Measurements from ENCODE around the gene KLRF1.

Gene KLRF1

DNA sequence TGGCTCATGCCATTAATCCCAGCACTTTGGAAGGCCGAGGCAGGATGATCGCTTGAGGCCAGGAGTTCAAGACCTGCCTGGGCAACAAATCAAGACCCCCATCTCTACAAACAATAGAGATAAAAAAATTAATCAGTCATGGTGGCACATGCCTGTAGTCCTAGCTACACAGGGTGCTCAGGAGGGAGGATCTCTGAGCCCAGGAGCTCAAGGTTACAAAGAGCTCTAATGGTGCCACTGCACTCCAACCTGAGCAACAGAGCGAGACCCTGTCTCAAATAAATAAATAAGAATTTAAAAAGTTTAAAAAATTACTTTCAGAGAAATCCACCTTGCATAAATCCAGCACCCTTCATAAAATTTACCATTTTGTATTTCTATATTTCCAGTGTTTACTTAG lies 2.2 kb downstream of the KLRF1 start:
- Histone ChIP-seq H3K27ac (replicated peaks) (no peak overlapping the region), H3K4me3 (replicated peaks; ENCODE audit: insufficient read depth, low read length) (no peak overlapping the region), H3K27me3 (ENCODE audit: insufficient read depth, poor library complexity, severe bottlenecking) (no peaks in the 10 kb centered on the region)
- DNase-seq (ENCODE audit: low read depth in 1 of 2, low spot score in 1 of 2) = no peak
- TF ChIP-seq GABPA (IDR thresholded peaks at IDR 0.05; ENCODE audit: low read depth) = no peak
- no peak for TF ChIP-seq POLR2AphosphoS5 (IDR thresholded peaks at IDR 0.05; ENCODE audit: low read depth)
- no peak for TF ChIP-seq SPI1 (IDR thresholded peaks at IDR 0.05; ENCODE audit: borderline replicate concordance, low read depth)
- TF ChIP-seq, protein P1, sequence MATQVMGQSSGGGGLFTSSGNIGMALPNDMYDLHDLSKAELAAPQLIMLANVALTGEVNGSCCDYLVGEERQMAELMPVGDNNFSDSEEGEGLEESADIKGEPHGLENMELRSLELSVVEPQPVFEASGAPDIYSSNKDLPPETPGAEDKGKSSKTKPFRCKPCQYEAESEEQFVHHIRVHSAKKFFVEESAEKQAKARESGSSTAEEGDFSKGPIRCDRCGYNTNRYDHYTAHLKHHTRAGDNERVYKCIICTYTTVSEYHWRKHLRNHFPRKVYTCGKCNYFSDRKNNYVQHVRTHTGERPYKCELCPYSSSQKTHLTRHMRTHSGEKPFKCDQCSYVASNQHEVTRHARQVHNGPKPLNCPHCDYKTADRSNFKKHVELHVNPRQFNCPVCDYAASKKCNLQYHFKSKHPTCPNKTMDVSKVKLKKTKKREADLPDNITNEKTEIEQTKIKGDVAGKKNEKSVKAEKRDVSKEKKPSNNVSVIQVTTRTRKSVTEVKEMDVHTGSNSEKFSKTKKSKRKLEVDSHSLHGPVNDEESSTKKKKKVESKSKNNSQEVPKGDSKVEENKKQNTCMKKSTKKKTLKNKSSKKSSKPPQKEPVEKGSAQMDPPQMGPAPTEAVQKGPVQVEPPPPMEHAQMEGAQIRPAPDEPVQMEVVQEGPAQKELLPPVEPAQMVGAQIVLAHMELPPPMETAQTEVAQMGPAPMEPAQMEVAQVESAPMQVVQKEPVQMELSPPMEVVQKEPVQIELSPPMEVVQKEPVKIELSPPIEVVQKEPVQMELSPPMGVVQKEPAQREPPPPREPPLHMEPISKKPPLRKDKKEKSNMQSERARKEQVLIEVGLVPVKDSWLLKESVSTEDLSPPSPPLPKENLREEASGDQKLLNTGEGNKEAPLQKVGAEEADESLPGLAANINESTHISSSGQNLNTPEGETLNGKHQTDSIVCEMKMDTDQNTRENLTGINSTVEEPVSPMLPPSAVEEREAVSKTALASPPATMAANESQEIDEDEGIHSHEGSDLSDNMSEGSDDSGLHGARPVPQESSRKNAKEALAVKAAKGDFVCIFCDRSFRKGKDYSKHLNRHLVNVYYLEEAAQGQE (IDR thresholded peaks at IDR 0.05; ENCODE audit: insufficient replicate concordance, low read depth) = no peak
- TF ChIP-seq, protein P2, sequence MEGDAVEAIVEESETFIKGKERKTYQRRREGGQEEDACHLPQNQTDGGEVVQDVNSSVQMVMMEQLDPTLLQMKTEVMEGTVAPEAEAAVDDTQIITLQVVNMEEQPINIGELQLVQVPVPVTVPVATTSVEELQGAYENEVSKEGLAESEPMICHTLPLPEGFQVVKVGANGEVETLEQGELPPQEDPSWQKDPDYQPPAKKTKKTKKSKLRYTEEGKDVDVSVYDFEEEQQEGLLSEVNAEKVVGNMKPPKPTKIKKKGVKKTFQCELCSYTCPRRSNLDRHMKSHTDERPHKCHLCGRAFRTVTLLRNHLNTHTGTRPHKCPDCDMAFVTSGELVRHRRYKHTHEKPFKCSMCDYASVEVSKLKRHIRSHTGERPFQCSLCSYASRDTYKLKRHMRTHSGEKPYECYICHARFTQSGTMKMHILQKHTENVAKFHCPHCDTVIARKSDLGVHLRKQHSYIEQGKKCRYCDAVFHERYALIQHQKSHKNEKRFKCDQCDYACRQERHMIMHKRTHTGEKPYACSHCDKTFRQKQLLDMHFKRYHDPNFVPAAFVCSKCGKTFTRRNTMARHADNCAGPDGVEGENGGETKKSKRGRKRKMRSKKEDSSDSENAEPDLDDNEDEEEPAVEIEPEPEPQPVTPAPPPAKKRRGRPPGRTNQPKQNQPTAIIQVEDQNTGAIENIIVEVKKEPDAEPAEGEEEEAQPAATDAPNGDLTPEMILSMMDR (IDR thresholded peaks at IDR 0.05; ENCODE audit: insufficient read depth, low read length) = no peak

- DNase-seq (ENCODE audit: low read depth in 1 of 2, low spot score in 1 of 2) = no peak
- Histone ChIP-seq H3K27me3 (ENCODE audit: insufficient read depth, poor library complexity, severe bottlenecking) (no peaks in the 10 kb centered on the region), H3K4me3 (replicated peaks; ENCODE audit: insufficient read depth, low read length) (no peak overlapping the region), H3K27ac (replicated peaks) (no peak overlapping the region)
- TF ChIP-seq, protein P2 (IDR thresholded peaks at IDR 0.05; ENCODE audit: insufficient read depth, low read length) = no peak
- TF ChIP-seq POLR2AphosphoS5 (IDR thresholded peaks at IDR 0.05; ENCODE audit: low read depth) (no peak), SPI1 (IDR thresholded peaks at IDR 0.05; ENCODE audit: borderline replicate concordance, low read depth) (no peak), GABPA (IDR thresholded peaks at IDR 0.05; ENCODE audit: low read depth) (no peak)
- TF ChIP-seq, protein P1 (IDR thresholded peaks at IDR 0.05; ENCODE audit: insufficient replicate concordance, low read depth) = no peak
These were observed 2.7 kb downstream of the KLRF1 start for GRCh38 chr12:9829982-9830381.

DNA sequence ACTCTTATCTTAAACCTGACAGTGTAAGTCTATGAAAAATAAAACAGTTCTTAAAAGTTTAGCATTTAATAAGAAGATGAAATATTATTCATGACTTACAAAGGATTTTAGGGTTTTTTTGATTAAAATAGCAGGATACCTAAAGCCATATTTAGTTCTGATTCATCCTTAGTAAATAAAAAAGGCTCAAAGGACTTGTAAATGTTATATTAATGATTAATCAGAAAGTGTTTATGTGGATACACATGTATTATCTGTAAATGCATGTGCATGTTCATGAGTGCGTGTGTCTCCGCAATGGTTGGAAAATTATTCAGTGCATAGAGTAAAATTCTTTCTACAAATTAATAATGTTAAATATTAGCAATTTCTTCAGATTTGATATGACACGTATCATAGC lies 4.4 kb downstream of the KLRF1 start:
- TF ChIP-seq SPI1 (IDR thresholded peaks at IDR 0.05; ENCODE audit: borderline replicate concordance, low read depth) (no peak), POLR2AphosphoS5 (IDR thresholded peaks at IDR 0.05; ENCODE audit: low read depth) (no peak)
- TF ChIP-seq, protein P1 (IDR thresholded peaks at IDR 0.05; ENCODE audit: insufficient replicate concordance, low read depth) = no peak
- Histone ChIP-seq H3K4me3 (replicated peaks; ENCODE audit: insufficient read depth, low read length) (no peak overlapping the region), H3K27ac (replicated peaks) (no peak overlapping the region), H3K27me3 (ENCODE audit: insufficient read depth, poor library complexity, severe bottlenecking) (no peaks in the 10 kb centered on the region)
- no peak for DNase-seq (ENCODE audit: low read depth in 1 of 2, low spot score in 1 of 2)
